ENCODE measurements around the gene CALY.

CALY gene

GRCh38 chr10:133280391-133281059, 56.2 kb downstream of the CALY start:
- TF ChIP-seq CTCF (IDR thresholded peaks at IDR 0.05; ENCODE audit: low read length, missing control alignments): no peak

GRCh38 chr10:133279326-133280226, 57.1 kb downstream of the CALY start:
- no peak for DNase-seq (ENCODE audit: low read depth)
- H3K4me3 ChIP-seq (replicated peaks; ENCODE audit: low read depth, low read length): no peak overlapping the region
- TF ChIP-seq CTCF (IDR thresholded peaks at IDR 0.05; ENCODE audit: low read length, missing control alignments): no peak

More at GRCh38 chr10:133280391-133281059, 56.2 kb downstream of the CALY start:
- no peak overlapping the region for H3K4me3 ChIP-seq (replicated peaks; ENCODE audit: low read depth, low read length)
- DNase-seq (ENCODE audit: low read depth): no peak

- peak; percentile 48 for DNase-seq (ENCODE audit: low read depth)
- TF ChIP-seq CTCF (IDR thresholded peaks at IDR 0.05; ENCODE audit: low read length, missing control alignments): no peak
- H3K4me3 ChIP-seq (replicated peaks; ENCODE audit: low read depth, low read length): no peak overlapping the region
These were observed 58.0 kb downstream of the CALY start for GRCh38 chr10:133278577-133279265.

- no peak overlapping the region for H3K4me3 ChIP-seq (replicated peaks; ENCODE audit: low read depth, low read length)
- DNase-seq (ENCODE audit: low read depth): no peak
- TF ChIP-seq CTCF (IDR thresholded peaks at IDR 0.05; ENCODE audit: low read length, missing control alignments): no peak
These were observed 58.6 kb downstream of the CALY start for GRCh38 chr10:133277993-133278576.

- DNase-seq (ENCODE audit: low read depth): no peak
- no peak overlapping the region for H3K4me3 ChIP-seq (replicated peaks; ENCODE audit: low read depth, low read length)
- no peak for TF ChIP-seq CTCF (IDR thresholded peaks at IDR 0.05; ENCODE audit: low read length, missing control alignments)
These were observed 59.3 kb downstream of the CALY start for GRCh38 chr10:133277277-133277992.

Measured in fibroblast of pulmonary artery (primary cell).